ENCODE results near the gene CNDP1.

CNDP1 gene

DNA sequence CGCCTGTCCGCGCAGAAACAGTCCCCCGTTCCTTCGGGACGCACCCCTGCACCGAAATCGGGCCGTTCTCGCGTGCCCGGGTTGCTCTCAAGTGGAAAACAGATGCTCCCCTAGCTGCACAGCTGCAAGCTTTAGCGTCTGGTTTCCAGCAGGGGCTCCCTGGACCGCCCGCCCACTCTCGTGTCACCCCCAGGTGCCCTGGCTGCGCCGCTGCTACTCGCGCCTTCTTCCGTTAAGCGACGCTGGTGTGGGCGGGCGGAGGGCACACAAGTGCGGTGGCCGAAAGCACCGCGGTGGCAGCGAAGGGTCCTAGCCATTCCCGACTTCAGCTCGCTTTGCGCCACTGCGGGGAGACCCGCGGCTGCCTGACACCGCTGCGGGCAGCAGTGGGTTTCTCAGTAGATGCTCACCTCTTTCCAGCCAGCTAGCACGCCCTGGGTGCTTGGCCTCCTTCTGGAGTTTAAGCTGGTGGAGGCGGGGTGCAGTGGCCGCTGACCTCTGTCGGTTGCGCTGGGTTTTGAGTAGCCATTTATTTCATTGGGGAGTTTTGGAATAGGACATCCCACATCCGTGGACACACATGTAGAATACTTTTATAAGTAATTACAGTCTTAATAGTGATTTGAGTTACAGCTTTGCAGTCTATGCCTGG lies 64.2 kb downstream of the CNDP1 start:
- DNase-seq (ENCODE audit: insufficient read length, low spot score) (peak; percentile 68), FAIRE-seq (no peak)
- no peak for TF ChIP-seq CTCF (IDR thresholded peaks at IDR 0.05; ENCODE audit: insufficient read depth, missing control alignments)

GRCh38 chr18:74604361-74604760 lies 70.1 kb downstream of the CNDP1 start:
- FAIRE-seq: no peak
- no peak for DNase-seq (ENCODE audit: insufficient read length, low spot score)

DNA sequence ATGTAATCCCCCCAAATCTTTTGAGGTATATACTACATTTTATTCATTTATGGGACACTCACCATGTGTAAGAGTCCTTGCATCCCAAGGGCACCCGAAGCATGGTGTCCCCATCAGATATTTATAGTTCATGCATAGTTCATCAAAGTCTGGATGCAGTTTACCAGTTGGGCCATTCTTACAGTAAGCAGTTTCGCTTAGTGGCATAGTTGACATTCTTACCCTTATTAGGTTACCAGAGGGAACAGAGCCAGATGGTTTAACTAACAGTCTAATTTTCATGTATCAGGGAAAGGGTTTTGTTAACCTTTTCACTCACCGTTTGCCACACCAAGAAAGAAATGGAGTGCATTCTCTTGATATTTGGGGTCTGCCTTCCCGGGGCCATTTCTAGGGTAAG lies 70.5 kb downstream of the CNDP1 start:
- DNase-seq (ENCODE audit: insufficient read length, low spot score) (no peak), FAIRE-seq (no peak)
- TF ChIP-seq CTCF (IDR thresholded peaks at IDR 0.05; ENCODE audit: insufficient read depth, missing control alignments): no peak

More at GRCh38 chr18:74604361-74604760, 70.1 kb downstream of the CNDP1 start:
- TF ChIP-seq CTCF (IDR thresholded peaks at IDR 0.05; ENCODE audit: insufficient read depth, missing control alignments): no peak

GRCh38 chr18:74608681-74609080 lies 74.4 kb downstream of the CNDP1 start:
- FAIRE-seq (peak; percentile 97), DNase-seq (ENCODE audit: insufficient read length, low spot score) (no peak)
- TF ChIP-seq CTCF (IDR thresholded peaks at IDR 0.05; ENCODE audit: insufficient read depth, missing control alignments): no peak

GRCh38 chr18:74609535-74609934 lies 75.2 kb downstream of the CNDP1 start:
- TF ChIP-seq CTCF (IDR thresholded peaks at IDR 0.05; ENCODE audit: insufficient read depth, missing control alignments): no peak
- FAIRE-seq (no peak), DNase-seq (ENCODE audit: insufficient read length, low spot score) (no peak)

- TF ChIP-seq CTCF (IDR thresholded peaks at IDR 0.05; ENCODE audit: insufficient read depth, missing control alignments): no peak
- DNase-seq (ENCODE audit: insufficient read length, low spot score) (no peak), FAIRE-seq (peak; percentile 91)
These were observed 75.8 kb downstream of the CNDP1 start for GRCh38 chr18:74610051-74610615.

DNA sequence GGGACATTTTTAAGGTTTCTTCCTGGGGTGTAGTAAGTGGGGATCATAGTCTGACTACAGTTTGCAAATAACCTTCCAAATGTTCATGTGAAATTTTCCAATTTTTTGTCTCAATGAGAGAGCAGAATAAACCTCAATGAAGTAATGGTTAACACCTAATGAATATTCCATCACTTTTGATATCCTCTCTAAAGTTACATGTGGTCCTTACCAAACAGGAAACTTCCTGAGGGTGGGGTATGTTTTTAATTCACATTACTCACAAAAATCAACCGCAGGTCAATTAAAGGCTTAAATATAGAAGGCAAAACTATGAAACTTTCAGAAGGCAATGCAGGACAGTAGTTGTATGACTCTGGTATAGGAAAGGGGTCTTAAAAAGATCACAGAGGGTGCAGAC lies 76.6 kb downstream of the CNDP1 start:
- DNase-seq (ENCODE audit: insufficient read length, low spot score) (no peak), FAIRE-seq (no peak)
- no peak for TF ChIP-seq CTCF (IDR thresholded peaks at IDR 0.05; ENCODE audit: insufficient read depth, missing control alignments)

Data from D721Med (cell line).